ENCODE data around the gene ARIH1. TPM values are rescaled to one million over a fixed set of nuclear protein-coding genes. Genes with fewer than 3 reads are reported as not detected.

The ARIH1 gene
- total RNA-seq, 4 donors from 2014 or later = 42.6 to 90.0 (median 58.5) TPM

DNA sequence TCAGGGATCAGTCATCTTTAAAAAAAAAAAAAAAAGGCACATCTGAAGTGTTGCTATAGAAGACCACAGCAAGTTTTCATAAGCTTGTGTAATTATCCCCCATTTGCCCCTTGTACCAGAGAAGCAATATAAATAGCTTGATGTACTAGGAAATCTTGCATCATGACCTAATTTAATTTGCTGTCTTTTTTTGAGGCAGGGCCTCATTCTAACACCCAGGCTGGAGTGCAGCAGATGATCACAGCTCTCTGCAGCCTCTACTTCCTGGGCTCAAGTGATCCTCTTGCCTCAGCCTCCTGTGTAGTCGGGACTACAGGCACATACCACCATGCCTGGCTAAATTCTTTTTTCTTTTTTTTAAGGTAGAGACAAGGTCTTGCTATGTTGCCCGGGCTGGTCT, 88.7 kb downstream of the ARIH1 start:
- intact Hi-C loops (cut with DNase I) = no loop called here
- no peak for DNase-seq
- Histone ChIP-seq H3K36me3 (peaks cover 0 to 5% of the 10 kb centered on the region in 2 donors), H3K9me3 (no peaks in the 10 kb centered on the region), H3K27ac (no peak overlapping the region), H3K4me1 (no peaks in the 10 kb centered on the region), H3K4me3 (replicated peaks in 1 of 3) (no peak overlapping the region), H3K27me3 (no peaks in the 10 kb centered on the region)
- TF ChIP-seq, protein P1, sequence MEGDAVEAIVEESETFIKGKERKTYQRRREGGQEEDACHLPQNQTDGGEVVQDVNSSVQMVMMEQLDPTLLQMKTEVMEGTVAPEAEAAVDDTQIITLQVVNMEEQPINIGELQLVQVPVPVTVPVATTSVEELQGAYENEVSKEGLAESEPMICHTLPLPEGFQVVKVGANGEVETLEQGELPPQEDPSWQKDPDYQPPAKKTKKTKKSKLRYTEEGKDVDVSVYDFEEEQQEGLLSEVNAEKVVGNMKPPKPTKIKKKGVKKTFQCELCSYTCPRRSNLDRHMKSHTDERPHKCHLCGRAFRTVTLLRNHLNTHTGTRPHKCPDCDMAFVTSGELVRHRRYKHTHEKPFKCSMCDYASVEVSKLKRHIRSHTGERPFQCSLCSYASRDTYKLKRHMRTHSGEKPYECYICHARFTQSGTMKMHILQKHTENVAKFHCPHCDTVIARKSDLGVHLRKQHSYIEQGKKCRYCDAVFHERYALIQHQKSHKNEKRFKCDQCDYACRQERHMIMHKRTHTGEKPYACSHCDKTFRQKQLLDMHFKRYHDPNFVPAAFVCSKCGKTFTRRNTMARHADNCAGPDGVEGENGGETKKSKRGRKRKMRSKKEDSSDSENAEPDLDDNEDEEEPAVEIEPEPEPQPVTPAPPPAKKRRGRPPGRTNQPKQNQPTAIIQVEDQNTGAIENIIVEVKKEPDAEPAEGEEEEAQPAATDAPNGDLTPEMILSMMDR (IDR thresholded peaks at IDR 0.05) = no peak
- TF ChIP-seq POLR2A (IDR thresholded peaks at IDR 0.05) = no peak
- 100% methylated on average over 2 of the region's 2 CpGs for WGBS, 2 donors

DNA sequence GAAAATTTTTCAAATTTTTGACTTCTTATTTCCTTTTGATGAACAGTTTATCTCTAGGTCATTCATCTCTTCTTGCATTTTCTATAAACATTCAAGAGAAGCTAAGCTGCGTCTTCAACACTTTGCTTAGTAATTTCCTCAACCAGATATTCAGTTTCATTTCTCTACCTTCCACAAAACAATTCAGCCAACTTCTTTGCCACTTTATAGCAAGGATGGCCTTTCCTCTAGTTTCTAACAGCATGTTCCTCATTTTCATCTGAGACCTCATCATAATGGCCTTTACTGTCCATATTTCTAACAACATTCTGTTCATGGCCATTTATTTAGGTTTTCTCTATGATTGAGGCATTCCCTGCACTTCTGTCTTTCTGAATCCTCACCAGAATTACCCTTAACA, 90.0 kb downstream of the ARIH1 start:
- 92 to 96% methylated on average over 1 of the region's 1 CpG for WGBS, 2 donors

DNA sequence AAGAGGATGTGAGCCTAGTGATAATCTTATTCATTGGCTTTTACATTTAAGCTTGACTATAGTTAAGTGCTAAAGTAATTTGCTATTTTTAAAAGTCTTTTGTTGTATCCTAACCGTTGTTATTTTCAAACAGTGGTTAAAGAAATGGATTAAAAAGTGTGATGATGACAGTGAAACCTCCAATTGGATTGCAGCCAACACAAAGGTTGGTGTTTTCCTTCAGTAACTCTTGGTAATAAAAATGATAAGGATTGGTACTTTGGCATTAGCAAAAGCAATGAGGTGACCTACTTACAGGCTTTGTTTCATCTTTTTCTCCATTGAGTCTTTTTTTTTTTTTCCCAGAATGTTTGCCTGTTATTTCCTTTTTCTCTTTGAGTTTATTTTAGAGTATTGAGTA, 92.8 kb downstream of the ARIH1 start:
- no peak overlapping the region for H3K27ac ChIP-seq
- H3K4me3 ChIP-seq (replicated peaks in 1 of 3) = no peak overlapping the region
- H3K27me3 ChIP-seq = no peaks in the 10 kb centered on the region
- TF ChIP-seq, protein P1 (IDR thresholded peaks at IDR 0.05) = no peak
- TF ChIP-seq POLR2A (IDR thresholded peaks at IDR 0.05) = no peak
- DNase-seq = no peak
- intact Hi-C loops (cut with DNase I) = no loop called here
- WGBS, 2 donors = 72 to 81% methylated on average over 1 of the region's 1 CpG
- H3K36me3 ChIP-seq = peaks cover 0 to 7% of the 10 kb centered on the region in 2 donors
- no peaks in the 10 kb centered on the region for H3K4me1 ChIP-seq
- no peaks in the 10 kb centered on the region for H3K9me3 ChIP-seq

More for the DNA sequence above, 90.0 kb downstream of the ARIH1 start:
- no peaks in the 10 kb centered on the region for H3K4me1 ChIP-seq
- H3K4me3 ChIP-seq (replicated peaks in 1 of 3) = no peak overlapping the region
- no peak for DNase-seq
- intact Hi-C loops (cut with DNase I) = no loop called here
- TF ChIP-seq, protein P1 (IDR thresholded peaks at IDR 0.05) = no peak
- H3K36me3 ChIP-seq = peaks cover 0 to 5% of the 10 kb centered on the region in 2 donors
- no peak overlapping the region for H3K27ac ChIP-seq
- H3K9me3 ChIP-seq = no peaks in the 10 kb centered on the region
- no peaks in the 10 kb centered on the region for H3K27me3 ChIP-seq

DNA sequence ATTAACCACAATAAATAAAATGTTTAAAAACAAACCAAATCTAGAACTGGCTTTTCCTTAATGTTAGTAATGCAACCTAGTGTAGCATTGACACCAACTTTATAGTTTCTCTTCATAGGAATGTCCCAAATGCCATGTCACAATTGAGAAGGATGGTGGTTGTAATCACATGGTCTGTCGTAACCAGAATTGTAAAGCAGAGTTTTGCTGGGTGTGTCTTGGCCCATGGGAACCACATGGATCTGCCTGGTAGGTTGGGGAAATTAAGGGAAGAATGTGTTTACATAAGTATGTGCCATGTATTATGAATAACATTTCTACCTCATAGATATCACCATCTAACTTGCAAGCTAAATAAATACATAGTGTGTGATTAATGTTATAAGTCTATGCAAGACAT, 95.9 kb downstream of the ARIH1 start:
- TF ChIP-seq, protein P1 (IDR thresholded peaks at IDR 0.05) = no peak
- no peak for TF ChIP-seq POLR2A (IDR thresholded peaks at IDR 0.05)
- intact Hi-C loops (cut with DNase I) = no loop called here
- Histone ChIP-seq H3K9me3 (no peaks in the 10 kb centered on the region), H3K27ac (no peak overlapping the region), H3K36me3 (peaks cover 0 to 12% of the 10 kb centered on the region in 2 donors), H3K27me3 (no peaks in the 10 kb centered on the region), H3K4me1 (no peaks in the 10 kb centered on the region), H3K4me3 (replicated peaks in 1 of 3) (no peak overlapping the region)
- WGBS, 2 donors = 97 to 100% methylated on average over 1 of the region's 1 CpG
- no peak for DNase-seq

DNA sequence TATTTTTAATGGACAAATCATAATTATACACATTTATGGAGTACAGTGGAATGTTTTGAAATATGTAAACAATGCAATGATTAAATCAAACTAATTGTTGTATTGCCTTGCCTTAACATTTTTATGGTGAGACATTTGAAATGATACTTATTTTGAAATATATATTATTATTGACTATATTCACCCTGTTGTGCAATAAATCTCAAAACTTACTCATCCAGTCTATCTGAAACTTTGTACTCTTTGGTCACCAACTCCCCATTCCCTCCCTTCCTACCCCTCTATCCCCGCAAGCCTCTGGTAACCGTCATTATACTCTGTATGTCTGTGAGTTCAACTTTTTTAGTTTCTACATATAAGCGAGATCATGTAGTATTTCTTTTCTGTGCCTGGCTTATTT, 105.7 kb downstream of the ARIH1 start:
- DNase-seq = no peak

More for the DNA sequence above, 105.7 kb downstream of the ARIH1 start:
- no peak overlapping the region for H3K4me3 ChIP-seq (replicated peaks in 1 of 3)
- H3K36me3 ChIP-seq = peaks cover 26 to 41% of the 10 kb centered on the region in 2 donors
- H3K4me1 ChIP-seq = no peaks in the 10 kb centered on the region
- H3K27me3 ChIP-seq = no peaks in the 10 kb centered on the region
- no peak overlapping the region for H3K27ac ChIP-seq
- 96 to 97% methylated on average over 3 of the region's 3 CpGs for WGBS, 2 donors
- intact Hi-C loops (cut with DNase I) = no loop called here
- H3K9me3 ChIP-seq = no peaks in the 10 kb centered on the region
- TF ChIP-seq, protein P1 (IDR thresholded peaks at IDR 0.05) = no peak
- no peak for TF ChIP-seq POLR2A (IDR thresholded peaks at IDR 0.05)

Measured in thyroid gland (tissue), 4 donors.